Left kidney (tissue), 2 donors: ENCODE measurements around the gene VAT1. TPM values are rescaled to one million over a fixed set of nuclear protein-coding genes. Genes with fewer than 3 reads are reported as not detected.
"Not testable (repeated sequence)": the region's sequence is repeated elsewhere in the genome, so short reads cannot be mapped to it uniquely, and the experiment has no call there.

Experiments
- DNase-seq: peaks from one replicate; pipeline ENCODE4 v3.0.0-alpha.2; 2013
- polyA plus RNA-seq: library from polyadenylated mRNA; unstranded; fragments of 120-200 nt; gene quantifications from one replicate; pipeline ENCODE4 v1.2.1, GENCODE V29; 2013; ENCODE audit not compliant: insufficient read length

VAT1 gene
- polyA plus RNA-seq, 1 donor: 113 TPM

DNA sequence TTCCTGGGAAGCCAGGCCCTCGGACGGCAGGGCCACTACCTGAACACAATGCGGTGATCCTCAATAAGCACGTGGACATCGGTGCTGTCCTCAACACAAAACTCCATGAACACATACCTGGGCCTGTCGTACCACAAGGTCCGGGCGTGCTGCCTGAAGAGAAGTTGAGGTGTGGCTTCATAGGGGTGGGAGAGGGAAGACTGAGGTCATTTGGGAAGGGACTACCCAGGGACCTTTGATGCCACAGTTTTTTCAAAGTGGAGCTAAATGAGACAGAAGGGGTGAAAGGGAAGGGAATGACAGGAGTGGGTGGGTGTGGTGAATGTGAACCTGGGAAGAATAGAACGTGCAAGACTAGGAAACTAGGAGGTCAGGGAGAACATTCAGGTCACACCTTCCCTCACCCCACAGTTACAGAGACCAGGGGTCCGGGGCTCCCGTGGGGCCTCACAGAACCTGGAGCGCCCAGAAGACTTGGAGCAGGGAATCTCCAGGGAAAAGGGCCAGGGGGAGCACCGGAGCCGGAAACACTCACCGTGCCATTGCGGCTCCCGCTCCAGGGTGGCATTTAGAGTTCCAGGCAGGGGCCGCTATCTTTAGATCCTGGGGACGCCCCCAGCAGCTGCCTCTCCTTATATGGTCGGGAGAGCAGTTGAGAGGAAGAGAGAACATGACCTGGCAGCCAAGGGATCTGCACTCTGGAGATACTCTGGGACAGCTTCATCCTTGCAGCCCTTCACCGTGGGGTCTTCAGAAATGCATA lies 42.5 kb downstream of the VAT1 start, which contains the start of gene PTGES3L:
Gene PTGES3L, minus strand, starts transcription at position 570 of the 763 bp plus-strand sequence. Its CDS starts 27 bp downstream, at position 543.
- DNase-seq: no peak

DNA sequence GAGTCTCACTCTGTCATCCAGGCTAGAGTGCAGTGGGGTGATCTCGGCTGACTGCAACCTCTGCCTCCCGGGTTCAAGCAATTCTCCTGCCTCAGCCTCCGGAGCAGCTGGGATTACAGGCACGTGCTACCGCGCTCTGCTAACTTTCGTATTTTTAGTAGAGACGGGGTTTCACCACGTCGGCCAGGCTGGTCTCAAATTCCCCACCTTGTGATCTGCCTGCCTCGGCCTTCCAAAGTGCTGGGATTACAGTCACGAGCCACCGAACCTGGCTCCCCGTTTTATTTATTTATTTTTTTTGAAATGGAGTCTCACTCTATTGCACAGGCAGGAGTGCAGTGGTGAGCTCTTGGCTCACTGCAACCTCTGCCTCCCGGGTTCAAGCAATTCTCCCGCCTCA lies 46.5 kb downstream of the VAT1 start:
- DNase-seq: not testable (repeated sequence)

DNA sequence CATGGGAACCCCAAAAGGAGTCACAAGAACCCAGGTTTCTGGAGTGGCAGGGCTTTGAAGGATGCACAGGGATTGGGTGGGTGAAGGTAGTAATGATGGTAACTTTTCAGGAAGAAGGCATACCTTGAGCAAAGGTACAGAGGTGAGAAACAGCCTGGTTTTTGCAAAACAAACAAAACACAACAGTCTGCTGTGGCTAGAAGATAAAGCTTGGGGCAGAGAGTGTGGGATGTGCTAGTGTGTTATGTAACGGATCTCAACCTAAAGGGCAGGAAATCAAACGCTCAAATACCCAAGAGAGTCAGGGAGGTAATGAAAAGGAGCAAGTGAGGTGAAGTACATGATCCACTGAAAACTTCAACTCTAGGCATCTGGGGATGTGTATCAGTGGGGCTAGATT lies 46.9 kb downstream of the VAT1 start:
- no peak for DNase-seq

DNA sequence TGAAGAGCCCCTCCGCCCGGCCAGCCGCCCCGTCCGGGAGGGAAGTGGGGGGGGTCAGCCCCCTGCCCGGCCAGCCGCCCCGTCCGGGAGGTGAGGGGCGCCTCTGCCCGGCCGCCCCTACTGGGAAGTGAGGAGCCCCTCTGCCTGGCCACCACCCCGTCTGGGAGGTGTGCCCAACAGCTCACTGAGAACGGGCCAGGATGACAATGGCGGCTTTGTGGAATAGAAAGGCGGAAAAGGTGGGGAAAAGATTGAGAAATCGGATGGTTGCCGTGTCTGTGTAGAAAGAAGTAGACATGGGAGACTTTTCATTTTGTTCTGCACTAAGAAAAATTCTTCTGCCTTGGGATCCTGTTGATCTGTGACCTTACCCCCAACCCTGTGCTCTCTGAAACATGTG lies 48.9 kb downstream of the VAT1 start:
- DNase-seq: not testable (repeated sequence)

DNA sequence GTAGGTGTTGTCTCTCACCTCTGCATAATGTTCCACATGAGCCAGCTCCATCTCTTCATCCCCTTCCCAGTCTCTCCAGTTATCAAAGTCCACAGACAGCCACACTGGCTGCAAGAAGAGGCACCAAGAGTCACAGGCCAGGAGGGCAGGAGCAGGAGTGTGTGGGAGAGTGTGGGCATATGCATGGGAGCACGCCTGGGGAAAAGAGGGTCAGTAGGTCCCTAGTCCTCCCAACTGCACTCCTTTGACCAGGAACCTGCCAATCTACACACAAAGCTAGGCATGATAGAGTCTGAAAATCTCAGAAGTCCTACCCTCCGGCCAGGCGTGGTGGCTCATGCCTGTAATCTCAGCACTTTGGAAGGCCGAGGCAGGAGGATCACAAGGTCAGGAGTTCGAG lies 50.6 kb downstream of the VAT1 start:
- DNase-seq: no peak

DNA sequence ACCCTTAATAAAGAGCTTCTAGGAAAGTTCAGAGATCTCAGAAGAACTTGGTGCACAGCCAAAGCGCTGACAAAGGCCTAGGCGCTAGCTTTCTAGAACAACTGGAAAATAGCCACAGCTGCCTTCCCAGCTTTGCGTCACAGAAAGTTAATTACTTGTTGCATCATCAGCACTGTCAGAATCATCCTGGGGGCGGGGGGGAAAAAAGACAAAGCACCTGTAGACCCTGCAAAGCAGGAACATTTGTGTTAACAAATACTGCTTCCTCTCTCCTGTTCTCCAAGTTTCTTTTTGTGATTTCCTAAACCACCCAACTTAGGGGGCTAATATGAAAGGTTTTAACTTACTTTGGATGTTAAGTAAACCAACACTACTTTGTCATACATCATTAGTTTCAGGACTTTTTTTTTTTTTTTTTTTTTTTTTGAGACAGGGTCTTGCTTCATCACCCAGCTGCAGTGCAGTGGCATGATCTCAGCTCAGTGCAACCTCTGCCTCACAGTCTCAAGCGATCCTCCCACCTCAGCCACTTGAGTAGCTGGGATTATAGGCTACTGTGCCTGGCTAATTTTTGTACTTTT lies 53.1 kb downstream of the VAT1 start:
- no peak for DNase-seq

DNA sequence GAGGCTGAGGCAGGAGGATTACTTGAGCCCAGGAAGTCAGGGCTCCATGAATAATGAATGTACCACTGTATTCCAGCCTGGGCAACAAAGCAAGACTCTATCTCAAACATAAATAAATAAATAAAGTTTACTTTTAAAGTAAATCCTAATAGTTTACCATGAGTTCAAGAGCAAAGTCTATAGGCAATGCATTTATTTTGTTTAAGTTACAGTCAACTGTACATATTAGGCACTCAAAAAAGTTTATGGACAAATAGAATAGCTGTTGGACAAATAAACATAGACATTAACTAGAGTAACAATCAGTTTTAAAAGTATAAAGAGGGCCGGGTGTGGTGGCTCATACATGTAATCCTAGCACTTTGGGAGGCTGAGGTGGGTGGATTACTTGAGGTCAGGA lies 54.3 kb downstream of the VAT1 start:
- DNase-seq: no peak

Other genes starting within 250 kb of the VAT1 start
- gene VPS25, start 248.9 kb downstream of the VAT1 start, polyA plus RNA-seq: 78.2 TPM
- gene WNK4, start 241.8 kb downstream of the VAT1 start, polyA plus RNA-seq: 10.1 TPM
- gene COA3, start 223.7 kb downstream of the VAT1 start, polyA plus RNA-seq: 144 TPM
- 3.4 TPM for gene CNTD1, start 223.5 kb downstream of the VAT1 start, polyA plus RNA-seq
- 85.0 TPM for gene BECN1, start 198.1 kb downstream of the VAT1 start, polyA plus RNA-seq
- gene PSME3, start 189.0 kb downstream of the VAT1 start, polyA plus RNA-seq: 108 TPM
- gene AOC2, start 177.8 kb downstream of the VAT1 start, polyA plus RNA-seq: 1.5 TPM
- gene AOC3, start 171.2 kb downstream of the VAT1 start, polyA plus RNA-seq: 4.9 TPM
- 5.6 TPM for gene G6PC1, start 121.6 kb downstream of the VAT1 start, polyA plus RNA-seq
- 76.3 TPM for gene AARSD1, start 57.9 kb downstream of the VAT1 start, polyA plus RNA-seq
- gene PTGES3L, start 42.3 kb downstream of the VAT1 start, polyA plus RNA-seq: 2.4 TPM
- 17.6 TPM for gene RUNDC1, start 41.8 kb downstream of the VAT1 start, polyA plus RNA-seq
- 1,206 TPM for gene RPL27, start 24.0 kb downstream of the VAT1 start, polyA plus RNA-seq
- 8.8 TPM for gene IFI35, start 15.6 kb downstream of the VAT1 start, polyA plus RNA-seq
- 3.5 TPM for gene RND2, start 2.8 kb upstream of the VAT1 start, polyA plus RNA-seq
- 24.3 TPM for gene BRCA1, start 103.0 kb upstream of the VAT1 start, polyA plus RNA-seq
- 116 TPM for gene NBR1, start 148.8 kb upstream of the VAT1 start, polyA plus RNA-seq
- gene TMEM106A, start 189.5 kb upstream of the VAT1 start, polyA plus RNA-seq: 27.8 TPM
- gene CCDC200, start 206.2 kb upstream of the VAT1 start, polyA plus RNA-seq: 44.1 TPM
- gene RNU2-1, start 211.6 kb upstream of the VAT1 start, polyA plus RNA-seq: not detected